Caco-2 (cell line): ENCODE measurements around the gene SLU7. TPM values are rescaled to one million over a fixed set of nuclear protein-coding genes. Genes with fewer than 3 reads are reported as not detected.

Experiments
- BruUV-seq: library from RNA; stranded (reverse); fragments of 400-500 nt; replicated peaks from 2 replicates; lab custom pipeline; 2021; lab: Mats Ljungman, UMichigan
- CTCF ChIA-PET: fragments of 300-600 bp; sonication (Branson Sonifier 250); formaldehyde crosslinking; loops from one replicate; lab custom pipeline; 2022; ENCODE audit warnings: antibody characterized with exemption; lab: Charles Lee
- POLR2A ChIA-PET: fragments of 300-600 bp; sonication (Branson Sonifier 250); formaldehyde crosslinking; loops from one replicate; lab custom pipeline; 2022; ENCODE audit warnings: antibody characterized with exemption; lab: Charles Lee
- DNase-seq, 2 experiments: peaks; one replicate each; pipeline versions ENCODE4 v3.0.0 to v3.0.0-alpha.2; 2020 to 2022
- H3K27me3 ChIP-seq: replicated peaks from 2 replicates; pipeline ENCODE4 v1.6.0; 2011; ENCODE audit warnings: low read length; ENCODE audit not compliant: control insufficient read depth, insufficient read depth
- H3K36me3 ChIP-seq: 2 replicates; pipeline ENCODE4 v1.5.1; 2011; ENCODE audit warnings: low read length; ENCODE audit not compliant: control insufficient read depth, insufficient read depth
- H3K4me1 ChIP-seq: fragments of 250-450 bp; sonication (Bioruptor Pico); 2 replicates; pipeline ENCODE4 v1.5.1; 2020; ENCODE audit warnings: mild to moderate bottlenecking
- H3K4me3 ChIP-seq: 2 replicates; pipeline ENCODE4 v1.5.1; 2011; ENCODE audit warnings: low read depth, mild to moderate bottlenecking, control low read depth, low read length
- H3K9me3 ChIP-seq: fragments of 250-450 bp; sonication (Bioruptor Pico); 2 replicates; pipeline ENCODE4 v1.5.1; 2020; ENCODE audit warnings: mild to moderate bottlenecking, moderate library complexity
- H3K27ac Mint-ChIP-seq: one replicate; pipeline ENCODE4 v1.8.0; 2022; ENCODE audit warnings: mixed read lengths; ENCODE audit not compliant: unreplicated experiment
- H3K27me3 Mint-ChIP-seq: one replicate; pipeline ENCODE4 v1.8.0; 2022; ENCODE audit warnings: mixed read lengths; ENCODE audit not compliant: insufficient read depth, unreplicated experiment
- H3K36me3 Mint-ChIP-seq: one replicate; pipeline ENCODE4 v1.8.0; 2022; ENCODE audit warnings: mild to moderate bottlenecking, mixed read lengths; ENCODE audit not compliant: insufficient read depth, unreplicated experiment
- H3K4me1 Mint-ChIP-seq: one replicate; pipeline ENCODE4 v1.8.0; 2022; ENCODE audit warnings: low read depth, mixed read lengths; ENCODE audit not compliant: unreplicated experiment
- H3K4me3 Mint-ChIP-seq: one replicate; pipeline ENCODE4 v1.8.0; 2022; ENCODE audit warnings: mild to moderate bottlenecking, moderate library complexity, mixed read lengths; ENCODE audit not compliant: unreplicated experiment
- H3K9me3 Mint-ChIP-seq: one replicate; pipeline ENCODE4 v1.8.0; 2022; ENCODE audit warnings: mixed read lengths; ENCODE audit not compliant: unreplicated experiment
- CTCF ChIP-seq, 2 experiments: fragments of 200-600 bp in 1 of 2; IDR thresholded peaks; 1 replicate in 1 of 2; 2 replicates in 1 of 2; pipeline versions ENCODE4 v1.5.1 to v1.8.0; 2011 to 2022; ENCODE audit warnings: antibody characterized with exemption in 1 of 2, control low read depth in 1 of 2, inconsistent platforms in 1 of 2, low read depth in 1 of 2, low read length in 1 of 2, mild to moderate bottlenecking in 1 of 2, moderate library complexity in 1 of 2; ENCODE audit not compliant: insufficient read depth in 1 of 2, severe bottlenecking in 1 of 2, unreplicated experiment in 1 of 2
- intact Hi-C: fragments of 100-400 bp; cut with micrococcal nuclease; formaldehyde crosslinking; loops from one replicate; pipeline ENCODE4 v1.10.0; 2022; ENCODE audit not compliant: unreplicated experiment
- total RNA-seq: library from RNA; stranded (reverse); gene quantifications from 2 replicates; pipeline ENCODE4 v1.2.3, GENCODE V29; 2022

The SLU7 gene
- total RNA-seq, 1 experiment from 2014 or later = 55.0 TPM

GRCh38 chr5:160354666-160355065 lies 64.2 kb downstream of the SLU7 start:
- H3K27ac Mint-ChIP-seq = no peak overlapping the region

GRCh38 chr5:160353379-160353778 lies 65.5 kb downstream of the SLU7 start:
- H3K36me3 ChIP-seq = no peaks in the 10 kb centered on the region
- Mint-ChIP-seq H3K4me3 (no peak overlapping the region), H3K27me3 (no peaks in the 10 kb centered on the region), H3K4me1 (no peaks in the 10 kb centered on the region), H3K36me3 (no peaks in the 10 kb centered on the region), H3K27ac (no peak overlapping the region), H3K9me3 (no peaks in the 10 kb centered on the region)
- CTCF ChIA-PET = no interaction called here
- intact Hi-C loops = no loop called here
- TF ChIP-seq CTCF (IDR thresholded peaks at IDR 0.05; ENCODE audit: insufficient read depth in 1 of 2, low read depth in 1 of 2, low read length in 1 of 2, severe bottlenecking in 1 of 2, unreplicated experiment in 1 of 2) = no peak
- no peaks in the 10 kb centered on the region for H3K27me3 ChIP-seq
- DNase-seq = no peak
- BruUV-seq = no TSS peak
- POLR2A ChIA-PET = no interaction called here
- H3K9me3 ChIP-seq = no peaks in the 10 kb centered on the region
- H3K4me1 ChIP-seq = no peaks in the 10 kb centered on the region
- H3K4me3 ChIP-seq = no peak overlapping the region

More at GRCh38 chr5:160354666-160355065, 64.2 kb downstream of the SLU7 start:
- H3K27me3 Mint-ChIP-seq = no peaks in the 10 kb centered on the region
- ChIA-PET CTCF (no interaction called here), POLR2A (no interaction called here)
- H3K27me3 ChIP-seq = no peaks in the 10 kb centered on the region
- no peak for DNase-seq
- H3K4me3 ChIP-seq = no peak overlapping the region
- no peaks in the 10 kb centered on the region for H3K4me1 ChIP-seq
- no peak overlapping the region for H3K4me3 Mint-ChIP-seq
- H3K36me3 Mint-ChIP-seq = no peaks in the 10 kb centered on the region
- H3K9me3 ChIP-seq = no peaks in the 10 kb centered on the region
- BruUV-seq = no TSS peak
- no peak for TF ChIP-seq CTCF (IDR thresholded peaks at IDR 0.05; ENCODE audit: insufficient read depth in 1 of 2, low read depth in 1 of 2, low read length in 1 of 2, severe bottlenecking in 1 of 2, unreplicated experiment in 1 of 2)
- H3K9me3 Mint-ChIP-seq = no peaks in the 10 kb centered on the region
- intact Hi-C loops = no loop called here
- no peaks in the 10 kb centered on the region for H3K36me3 ChIP-seq
- no peaks in the 10 kb centered on the region for H3K4me1 Mint-ChIP-seq

- Histone ChIP-seq H3K4me3 (no peak overlapping the region), H3K9me3 (no peaks in the 10 kb centered on the region), H3K27me3 (no peaks in the 10 kb centered on the region), H3K36me3 (no peaks in the 10 kb centered on the region), H3K4me1 (no peaks in the 10 kb centered on the region)
- TF ChIP-seq CTCF (IDR thresholded peaks at IDR 0.05; ENCODE audit: insufficient read depth in 1 of 2, low read depth in 1 of 2, low read length in 1 of 2, severe bottlenecking in 1 of 2, unreplicated experiment in 1 of 2) = no peak
- POLR2A ChIA-PET = no interaction called here
- H3K27me3 Mint-ChIP-seq = no peaks in the 10 kb centered on the region
- no peak overlapping the region for H3K27ac Mint-ChIP-seq
- H3K36me3 Mint-ChIP-seq = no peaks in the 10 kb centered on the region
- H3K4me1 Mint-ChIP-seq = no peaks in the 10 kb centered on the region
- BruUV-seq = no TSS peak
- intact Hi-C loops = no loop called here
- H3K9me3 Mint-ChIP-seq = no peaks in the 10 kb centered on the region
- DNase-seq = no peak
- no peak overlapping the region for H3K4me3 Mint-ChIP-seq
- CTCF ChIA-PET = no interaction called here
Observed at GRCh38 chr5:160352308-160352707, 66.6 kb downstream of the SLU7 start.

Other genes with a start within 250 kb of the SLU7 start
- not detected in 2 replicates for gene FABP6, start 189.6 kb downstream of the SLU7 start, total RNA-seq
- gene CCNJL, start 106.5 kb downstream of the SLU7 start, total RNA-seq = 16.5 and 17.4 TPM in 2 replicates
- 0.16 TPM in 1 of 2 replicates, not detected in the other for gene C1QTNF2, start 48.5 kb downstream of the SLU7 start, total RNA-seq
- 3.2 TPM in 2 replicates for gene FAM200C, start 19.0 kb downstream of the SLU7 start, total RNA-seq
- gene PTTG1, start 2.8 kb upstream of the SLU7 start, total RNA-seq = 148 and 157 TPM in 2 replicates